HepG2 (cell line): ENCODE measurements around the gene NDUFS2.

Experiments
- AKAP8 ChIP-seq: sonication (generic); formaldehyde crosslinking; IDR thresholded peaks from 2 replicates; pipeline ENCODE4 v1.5.1; 2020; ENCODE audit warnings: mild to moderate bottlenecking, missing genetic modification reagents
- ATF1 ChIP-seq: IDR thresholded peaks from 2 replicates; pipeline ENCODE4 v1.6.1; 2016; ENCODE audit warnings: mild to moderate bottlenecking, control low read depth
- ELF4 ChIP-seq: sonication (generic); formaldehyde crosslinking; IDR thresholded peaks from 2 replicates; pipeline ENCODE4 v1.5.0; 2020; ENCODE audit warnings: missing genetic modification reagents, mild to moderate bottlenecking, moderate library complexity, borderline replicate concordance
- ETV6 ChIP-seq: sonication (generic); formaldehyde crosslinking; conservative IDR thresholded peaks from 2 replicates; pipeline ENCODE4 v1.4.0; 2020; ENCODE audit warnings: missing genetic modification reagents
- KAT8 ChIP-seq: IDR thresholded peaks from 2 replicates; pipeline ENCODE4 v1.6.1; 2016; ENCODE audit warnings: missing genetic modification reagents, missing compliant biosample characterization
- MYC ChIP-seq: sonication (generic); formaldehyde crosslinking; IDR thresholded peaks from 2 replicates; pipeline ENCODE4 v1.9.0; 2021; ENCODE audit warnings: missing genetic modification reagents, borderline replicate concordance
- RAD21 ChIP-seq: fragments of 450-650 bp; formaldehyde crosslinking; IDR thresholded peaks from 2 replicates; pipeline ENCODE4 v1.5.0; 2020; ENCODE audit warnings: mild to moderate bottlenecking
- RFX1 ChIP-seq: fragments of 450-650 bp; IDR thresholded peaks from 2 replicates; pipeline ENCODE4 v1.6.1; 2017
- ZNF776 ChIP-seq: sonication (generic); formaldehyde crosslinking; IDR thresholded peaks from 2 replicates; pipeline ENCODE4 v1.4.0; 2020; ENCODE audit warnings: mild to moderate bottlenecking, missing genetic modification reagents
- TF ChIP-seq, protein P1 (sequence below): sonication (generic); formaldehyde crosslinking; IDR thresholded peaks from 2 replicates; pipeline ENCODE4 v1.8.1; 2022; ENCODE audit warnings: low read depth, mild to moderate bottlenecking, missing genetic modification reagents

GRCh38 chr1:161230762-161231161 lies 28.6 kb downstream of the NDUFS2 start:
- TF ChIP-seq ZNF776 (CRISPR knock-in tag) (no peak), KAT8 (CRISPR knock-in tag) (no peak), ELF4 (CRISPR knock-in tag) (no peak), ATF1 (CRISPR knock-in tag) (no peak), RFX1 (no peak), ETV6 (CRISPR knock-in tag) (no peak), MYC (CRISPR knock-in tag) (no peak), RAD21 (CRISPR knock-in tag) (no peak), AKAP8 (CRISPR knock-in tag) (no peak)
- TF ChIP-seq, protein P1, sequence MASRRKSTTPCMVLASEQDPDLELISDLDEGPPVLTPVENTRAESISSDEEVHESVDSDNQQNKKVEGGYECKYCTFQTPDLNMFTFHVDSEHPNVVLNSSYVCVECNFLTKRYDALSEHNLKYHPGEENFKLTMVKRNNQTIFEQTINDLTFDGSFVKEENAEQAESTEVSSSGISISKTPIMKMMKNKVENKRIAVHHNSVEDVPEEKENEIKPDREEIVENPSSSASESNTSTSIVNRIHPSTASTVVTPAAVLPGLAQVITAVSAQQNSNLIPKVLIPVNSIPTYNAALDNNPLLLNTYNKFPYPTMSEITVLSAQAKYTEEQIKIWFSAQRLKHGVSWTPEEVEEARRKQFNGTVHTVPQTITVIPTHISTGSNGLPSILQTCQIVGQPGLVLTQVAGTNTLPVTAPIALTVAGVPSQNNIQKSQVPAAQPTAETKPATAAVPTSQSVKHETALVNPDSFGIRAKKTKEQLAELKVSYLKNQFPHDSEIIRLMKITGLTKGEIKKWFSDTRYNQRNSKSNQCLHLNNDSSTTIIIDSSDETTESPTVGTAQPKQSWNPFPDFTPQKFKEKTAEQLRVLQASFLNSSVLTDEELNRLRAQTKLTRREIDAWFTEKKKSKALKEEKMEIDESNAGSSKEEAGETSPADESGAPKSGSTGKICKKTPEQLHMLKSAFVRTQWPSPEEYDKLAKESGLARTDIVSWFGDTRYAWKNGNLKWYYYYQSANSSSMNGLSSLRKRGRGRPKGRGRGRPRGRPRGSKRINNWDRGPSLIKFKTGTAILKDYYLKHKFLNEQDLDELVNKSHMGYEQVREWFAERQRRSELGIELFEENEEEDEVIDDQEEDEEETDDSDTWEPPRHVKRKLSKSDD (CRISPR knock-in tag): no peak
